Measurements from ENCODE around the gene POMC. TPM values are rescaled to one million over a fixed set of nuclear protein-coding genes. Genes with fewer than 3 reads are reported as not detected.

Gene POMC
- total and polyA plus RNA-seq, 10 donors = 2.4 to 9.8 (median 4.0) TPM

GRCh38 chr2:25202275-25202674 is 33.9 kb upstream of the POMC start:
- DNase-seq = no peak
- H3K27me3 ChIP-seq (replicated peaks in 1 of 7) = peaks cover 0 to 5% (median 0%) of the 10 kb centered on the region in 7 donors
- no peak for TF ChIP-seq CTCF (IDR thresholded peaks at IDR 0.05 in 8 of 11, conservative IDR thresholded peaks at IDR 0.05 in 3 of 11)
- no peak for TF ChIP-seq POLR2A (IDR thresholded peaks at IDR 0.05)
- TF ChIP-seq POLR2AphosphoS5 (IDR thresholded peaks at IDR 0.05) = no peak
- WGBS, 5 donors = 25 to 51% (median 49%) methylated on average over 11 of the region's 11 CpGs
- H3K4me1 ChIP-seq = peaks cover 0 to 45% (median 23%) of the 10 kb centered on the region in 6 donors
- no peak overlapping the region for H3K27ac ChIP-seq
- intact Hi-C loops (cut with DNase I; ENCODE audit: low total_unique reads) = no loop called here
- H3K4me3 ChIP-seq = no peak overlapping the region
- no peaks in the 10 kb centered on the region for H3K36me3 ChIP-seq
- no peaks in the 10 kb centered on the region for H3K9me3 ChIP-seq

- no peak overlapping the region for H3K27ac ChIP-seq
- peaks cover 0 to 45% (median 19%) of the 10 kb centered on the region in 6 donors for H3K4me1 ChIP-seq
- intact Hi-C loops (cut with DNase I; ENCODE audit: low total_unique reads) = no loop called here
- H3K9me3 ChIP-seq = no peaks in the 10 kb centered on the region
- no peak overlapping the region for H3K4me3 ChIP-seq
- H3K27me3 ChIP-seq (replicated peaks in 1 of 7) = peaks cover 0 to 5% (median 0%) of the 10 kb centered on the region in 7 donors
- TF ChIP-seq POLR2A (IDR thresholded peaks at IDR 0.05) (no peak), POLR2AphosphoS5 (IDR thresholded peaks at IDR 0.05) (no peak), CTCF (IDR thresholded peaks at IDR 0.05 in 8 of 11, conservative IDR thresholded peaks at IDR 0.05 in 3 of 11) (no peak)
- DNase-seq = no peak
- H3K36me3 ChIP-seq = no peaks in the 10 kb centered on the region
- 88 to 100% (median 96%) methylated on average over 2 to 7 of the region's 7 CpGs for WGBS, 5 donors
Measured at GRCh38 chr2:25201794-25202193, 33.4 kb upstream of the POMC start.

GRCh38 chr2:25201265-25201664 is 32.9 kb upstream of the POMC start:
- Histone ChIP-seq H3K27ac (no peak overlapping the region), H3K36me3 (no peaks in the 10 kb centered on the region), H3K9me3 (no peaks in the 10 kb centered on the region), H3K4me1 (peaks cover 0 to 45% (median 21%) of the 10 kb centered on the region in 6 donors), H3K27me3 (replicated peaks in 1 of 7) (peaks cover 0 to 5% (median 0%) of the 10 kb centered on the region in 7 donors), H3K4me3 (no peak overlapping the region)
- intact Hi-C loops (cut with DNase I; ENCODE audit: low total_unique reads) = no loop called here
- TF ChIP-seq POLR2AphosphoS5 (IDR thresholded peaks at IDR 0.05) (no peak), CTCF (IDR thresholded peaks at IDR 0.05 in 8 of 11, conservative IDR thresholded peaks at IDR 0.05 in 3 of 11) (no peak), POLR2A (IDR thresholded peaks at IDR 0.05) (no peak)
- no peak for DNase-seq
- WGBS, 5 donors = 83 to 96% (median 88%) methylated on average over 6 of the region's 6 CpGs

GRCh38 chr2:25198576-25198975 is 30.2 kb upstream of the POMC start:
- Histone ChIP-seq H3K36me3 (no peaks in the 10 kb centered on the region), H3K27me3 (replicated peaks in 1 of 7) (no peaks in the 10 kb centered on the region), H3K4me1 (peaks cover 0 to 33% (median 13%) of the 10 kb centered on the region in 6 donors), H3K9me3 (no peaks in the 10 kb centered on the region), H3K4me3 (no peak overlapping the region), H3K27ac (no peak overlapping the region)
- no peak for DNase-seq
- intact Hi-C loops (cut with DNase I; ENCODE audit: low total_unique reads) = no loop called here
- TF ChIP-seq CTCF (IDR thresholded peaks at IDR 0.05 in 8 of 11, conservative IDR thresholded peaks at IDR 0.05 in 3 of 11) (no peak), POLR2AphosphoS5 (IDR thresholded peaks at IDR 0.05) (no peak), POLR2A (IDR thresholded peaks at IDR 0.05) (no peak)
- WGBS, 5 donors = 79 to 92% (median 85%) methylated on average over 5 of the region's 5 CpGs
